ENCODE results near the gene ANAPC2. TPM values are rescaled to one million over a fixed set of nuclear protein-coding genes. Genes with fewer than 3 reads are reported as not detected.

The ANAPC2 gene
- total RNA-seq, 4 donors from 2014 or later: 10.2 to 12.4 (median 10.8) TPM

- TF ChIP-seq CTCF (IDR thresholded peaks at IDR 0.05 in 4 of 5, conservative IDR thresholded peaks at IDR 0.05 in 1 of 5): no peak
- no peak for TF ChIP-seq POLR2A (IDR thresholded peaks at IDR 0.05)
- H3K4me1 ChIP-seq: peaks cover 8 to 10% of the 10 kb centered on the region in 2 donors
- intact Hi-C loops (cut with DNase I; ENCODE audit: low total_unique reads) (no loop called here), in situ Hi-C loops (cut with MboI; ENCODE audit: low sequenced_read_pairs in 4 of 4) (no loop called here)
- H3K36me3 ChIP-seq: no peaks in the 10 kb centered on the region
- ATAC-seq (no peak), DNase-seq (no peak)
- H3K27me3 ChIP-seq: peaks cover 39 to 52% (median 48%) of the 10 kb centered on the region in 3 donors
- H3K4me3 ChIP-seq: no peak overlapping the region
- no peak overlapping the region for H3K27ac ChIP-seq
- H3K9me3 ChIP-seq: no peaks in the 10 kb centered on the region
Measured at GRCh38 chr9:137170486-137171148, 17.7 kb downstream of the ANAPC2 start.

DNA sequence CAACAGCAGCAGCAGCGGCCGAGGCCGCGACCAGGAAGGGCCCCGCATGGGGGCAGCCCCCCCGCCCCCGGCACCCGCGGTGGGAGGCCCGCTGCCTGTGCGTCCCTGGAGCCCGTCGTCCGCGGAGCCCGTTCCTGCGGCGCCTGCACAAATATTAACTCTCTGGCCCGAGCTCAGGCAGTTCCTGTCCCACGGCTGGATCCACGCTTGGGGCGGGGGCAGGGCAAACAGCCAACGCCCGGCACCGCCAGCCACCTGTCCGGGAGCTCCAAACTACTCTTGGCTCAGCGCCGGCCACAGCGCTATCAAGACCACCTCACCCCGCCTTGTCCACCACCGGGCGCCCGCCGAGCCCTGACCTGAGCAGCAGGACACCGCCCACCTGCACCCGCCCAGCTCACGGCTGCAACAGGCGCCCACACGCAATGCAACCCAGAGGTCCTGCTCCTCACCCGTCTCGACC lies 18.4 kb downstream of the ANAPC2 start, which contains the start of gene LRRC26:
LRRC26 (minus strand) TSS at position 156 of the 463 bp plus-strand sequence; CDS start at position 48, 108 bp downstream.
- in situ Hi-C loops (cut with MboI; ENCODE audit: low sequenced_read_pairs in 4 of 4) (no loop called here), intact Hi-C loops (cut with DNase I; ENCODE audit: low total_unique reads) (no loop called here)
- ATAC-seq (no peak), DNase-seq (no peak)
- TF ChIP-seq CTCF (IDR thresholded peaks at IDR 0.05 in 4 of 5, conservative IDR thresholded peaks at IDR 0.05 in 1 of 5) (no peak), POLR2A (IDR thresholded peaks at IDR 0.05) (no peak)
- H3K36me3 ChIP-seq: no peaks in the 10 kb centered on the region
- no peak within 1 kb of the TSS for H3K27ac ChIP-seq
- peaks cover 46 to 59% (median 55%) of the 10 kb centered on the region in 3 donors for H3K27me3 ChIP-seq
- peaks cover 8 to 10% of the 10 kb centered on the region in 2 donors for H3K4me1 ChIP-seq
- peak within 1 kb of the TSS; percentile 28 to 50 (median 40) for H3K4me3 ChIP-seq
- H3K9me3 ChIP-seq: no peaks in the 10 kb centered on the region

- Histone ChIP-seq H3K9me3 (no peaks in the 10 kb centered on the region), H3K27ac (no peak overlapping the region), H3K36me3 (no peaks in the 10 kb centered on the region), H3K4me3 (peak overlapping the region; percentile 28 to 50 (median 40)), H3K27me3 (peaks cover 53 to 66% (median 62%) of the 10 kb centered on the region in 3 donors), H3K4me1 (peaks cover 8 to 10% of the 10 kb centered on the region in 2 donors)
- no peak for DNase-seq
- ATAC-seq: no peak
- intact Hi-C loops (cut with DNase I; ENCODE audit: low total_unique reads): no loop called here
- in situ Hi-C loops (cut with MboI; ENCODE audit: low sequenced_read_pairs in 4 of 4): no loop called here
- TF ChIP-seq POLR2A (IDR thresholded peaks at IDR 0.05): no peak
Measured at GRCh38 chr9:137168904-137169856, 19.2 kb downstream of the ANAPC2 start.

DNA sequence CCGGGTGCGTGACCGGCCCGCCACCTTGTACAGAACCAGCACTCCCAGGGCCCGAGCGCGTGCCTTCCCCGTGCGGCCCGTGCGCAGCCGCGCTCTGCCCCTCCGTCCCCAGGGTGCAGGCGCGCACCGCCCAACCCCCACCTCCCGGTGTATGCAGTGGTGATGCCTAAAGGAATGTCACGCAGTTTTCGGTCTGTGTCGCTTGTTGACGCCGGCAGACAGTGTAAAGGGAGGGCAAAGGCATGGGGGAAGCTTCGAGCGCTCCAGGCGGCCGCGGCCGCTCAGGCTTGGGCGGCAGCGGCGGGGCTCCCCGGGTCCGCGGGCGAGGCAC lies 19.8 kb downstream of the ANAPC2 start:
- DNase-seq (no peak), ATAC-seq (no peak)
- peaks cover 8 to 10% of the 10 kb centered on the region in 2 donors for H3K4me1 ChIP-seq
- in situ Hi-C loops (cut with MboI; ENCODE audit: low sequenced_read_pairs in 4 of 4) (no loop called here), intact Hi-C loops (cut with DNase I; ENCODE audit: low total_unique reads) (no loop called here)
- H3K4me3 ChIP-seq: peak overlapping the region; percentile 17 to 50 (median 40)
- no peak overlapping the region for H3K27ac ChIP-seq
- no peaks in the 10 kb centered on the region for H3K36me3 ChIP-seq
- no peak for TF ChIP-seq POLR2A (IDR thresholded peaks at IDR 0.05)
- no peak for TF ChIP-seq CTCF (IDR thresholded peaks at IDR 0.05 in 4 of 5, conservative IDR thresholded peaks at IDR 0.05 in 1 of 5)
- no peaks in the 10 kb centered on the region for H3K9me3 ChIP-seq
- H3K27me3 ChIP-seq: peaks cover 60 to 73% (median 68%) of the 10 kb centered on the region in 3 donors

Data from gastrocnemius medialis (tissue), 4 donors.